ENCODE results near the gene ATRNL1. TPM values are rescaled to one million over a fixed set of nuclear protein-coding genes. Genes with fewer than 3 reads are reported as not detected.
"Not testable (repeated sequence)": the region's sequence is repeated elsewhere in the genome, so short reads cannot be mapped to it uniquely, and the experiment has no call there.

Gene ATRNL1
- polyA plus RNA-seq, 1 experiment: 0.20 TPM

GRCh38 chr10:115093776-115094408 is 727 bp downstream of the ATRNL1 start:
- TF ChIP-seq CTCF (IDR thresholded peaks at IDR 0.05; ENCODE audit: low read depth, low read length): no peak
- CTCF ChIA-PET: interaction anchor here (0.6 to 1.5 kb wide), 3 partner anchors 30 to 217 kb away, joined by 3 to 7 read pairs (median 4); no protein-coding TSS in a partner anchor
- Histone ChIP-seq H3K9me3 (ENCODE audit: control insufficient read depth, insufficient read depth, low read length) (no peaks in the 10 kb centered on the region), H3K4me3 (ENCODE audit: low read depth, low read length) (peak overlapping the region; percentile 61), H3K27ac (ENCODE audit: low read depth, low read length) (no peak overlapping the region), H3K27me3 (ENCODE audit: control insufficient read depth, insufficient read depth, low read length) (peaks cover 26% of the 10 kb centered on the region)
- no peak for DNase-seq (ENCODE audit: low read depth, low spot score)
- POLR2A ChIA-PET: interaction anchor here (1.0 kb wide), 1 partner anchor 156 kb away, joined by 3 read pairs; the partner anchor contains the start of gene TRUB1

- Histone ChIP-seq H3K27ac (ENCODE audit: low read depth, low read length) (no peak overlapping the region), H3K9me3 (ENCODE audit: control insufficient read depth, insufficient read depth, low read length) (no peaks in the 10 kb centered on the region), H3K27me3 (ENCODE audit: control insufficient read depth, insufficient read depth, low read length) (peaks cover 26% of the 10 kb centered on the region), H3K4me3 (ENCODE audit: low read depth, low read length) (no peak overlapping the region)
- ChIA-PET POLR2A (interaction anchor here (1.0 kb wide), 1 partner anchor 157 kb away, joined by 3 read pairs; the partner anchor contains the start of gene TRUB1), CTCF (interaction anchor here (0.6 to 1.5 kb wide), 3 partner anchors 31 to 217 kb away, joined by 3 to 7 read pairs (median 4); no protein-coding TSS in a partner anchor)
- TF ChIP-seq CTCF (IDR thresholded peaks at IDR 0.05; ENCODE audit: low read depth, low read length): no peak
- no peak for DNase-seq (ENCODE audit: low read depth, low spot score)
Observed at GRCh38 chr10:115094416-115095140, 1.4 kb downstream of the ATRNL1 start.

GRCh38 chr10:115095758-115096157 is 2.6 kb downstream of the ATRNL1 start:
- DNase-seq (ENCODE audit: low read depth, low spot score): no peak
- CTCF ChIA-PET: interaction anchor here (0.5 to 1.1 kb wide), 3 partner anchors 34 to 1696 kb away, joined by 3 to 4 read pairs (median 4); no protein-coding TSS in a partner anchor
- TF ChIP-seq CTCF (IDR thresholded peaks at IDR 0.05; ENCODE audit: low read depth, low read length): no peak
- no peaks in the 10 kb centered on the region for H3K9me3 ChIP-seq (ENCODE audit: control insufficient read depth, insufficient read depth, low read length)
- H3K27me3 ChIP-seq (ENCODE audit: control insufficient read depth, insufficient read depth, low read length): peaks cover 20% of the 10 kb centered on the region
- no peak overlapping the region for H3K4me3 ChIP-seq (ENCODE audit: low read depth, low read length)
- POLR2A ChIA-PET: interaction anchor here (1.0 kb wide), 1 partner anchor 158 kb away, joined by 3 read pairs; the partner anchor contains the start of gene TRUB1
- no peak overlapping the region for H3K27ac ChIP-seq (ENCODE audit: low read depth, low read length)

- Histone ChIP-seq H3K4me3 (ENCODE audit: low read depth, low read length) (no peak overlapping the region), H3K9me3 (ENCODE audit: control insufficient read depth, insufficient read depth, low read length) (peaks cover 2% of the 10 kb centered on the region; the same call in 1 of the 2 replicates), H3K27ac (ENCODE audit: low read depth, low read length) (no peak overlapping the region), H3K27me3 (ENCODE audit: control insufficient read depth, insufficient read depth, low read length) (no peaks in the 10 kb centered on the region)
- TF ChIP-seq CTCF (IDR thresholded peaks at IDR 0.05; ENCODE audit: low read depth, low read length): no peak
- ChIA-PET CTCF (no interaction called here), POLR2A (no interaction called here)
- no peak for DNase-seq (ENCODE audit: low read depth, low spot score)
Observed at GRCh38 chr10:115103700-115104099, 10.5 kb downstream of the ATRNL1 start.

GRCh38 chr10:115105411-115105810 is 12.2 kb downstream of the ATRNL1 start:
- H3K9me3 ChIP-seq (ENCODE audit: control insufficient read depth, insufficient read depth, low read length); H3K27ac ChIP-seq (ENCODE audit: low read depth, low read length); H3K4me3 ChIP-seq (ENCODE audit: low read depth, low read length); DNase-seq (ENCODE audit: low read depth, low spot score); H3K27me3 ChIP-seq (ENCODE audit: control insufficient read depth, insufficient read depth, low read length); POLR2A ChIA-PET: not testable (repeated sequence)
- CTCF ChIA-PET: interaction anchor here (0.5 kb wide), 1 partner anchor 136 kb away, joined by 3 read pairs; no protein-coding TSS in a partner anchor

Data from AG04450 (cell line).